ENCODE measurements around the gene KLF13. TPM values are rescaled to one million over a fixed set of nuclear protein-coding genes. Genes with fewer than 3 reads are reported as not detected.

Gene KLF13
- total RNA-seq, 1 donor from 2014 or later = 41.8 TPM

DNA sequence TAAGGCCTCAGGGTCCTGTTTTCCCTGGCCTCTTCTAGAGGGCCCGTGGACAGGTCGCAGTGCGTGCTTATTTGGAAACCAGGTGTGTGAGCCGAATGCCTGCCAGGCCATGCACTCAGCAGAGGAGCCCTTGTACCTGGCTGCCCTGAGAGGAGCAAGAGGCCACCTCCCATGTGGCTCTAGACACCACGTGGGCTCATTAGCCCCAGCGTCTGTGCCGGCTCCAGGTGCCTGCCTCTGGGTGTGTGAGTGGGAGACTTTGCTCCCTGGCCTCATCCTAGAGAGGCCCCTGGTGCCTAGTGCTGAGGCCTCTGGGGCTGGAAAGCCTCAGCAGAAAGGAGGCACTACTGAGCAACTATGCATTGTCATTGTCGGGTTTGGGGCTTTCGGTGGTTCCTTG is 50.4 kb downstream of the KLF13 start:
- DNase-seq (ENCODE audit: low spot score) = peak; percentile 14

DNA sequence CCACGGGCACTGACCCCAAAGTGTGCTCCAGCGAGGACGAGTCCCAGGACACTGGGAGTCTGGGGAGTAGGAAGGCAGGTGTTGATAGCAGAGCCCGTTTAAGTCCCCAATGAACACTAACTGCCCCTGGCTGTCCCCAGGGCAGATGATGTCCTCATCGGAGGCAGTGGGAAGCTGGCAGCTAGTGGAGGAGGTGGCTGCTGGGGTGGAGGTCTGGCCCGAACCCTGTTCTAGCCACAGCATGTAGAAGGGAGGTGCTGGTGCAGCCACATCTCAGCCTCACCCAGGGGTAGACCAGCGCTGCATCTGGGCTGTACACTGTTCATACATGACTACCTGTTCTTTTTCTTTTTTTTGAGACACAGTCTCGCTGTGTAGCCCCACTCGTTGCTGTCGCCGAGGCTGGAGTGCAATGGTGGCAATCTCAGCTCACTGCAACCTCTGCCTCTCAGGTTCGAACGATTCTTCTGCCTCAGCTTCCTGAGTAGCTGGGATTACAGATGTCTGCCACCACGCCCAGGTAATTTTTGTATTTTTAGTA is 51.8 kb downstream of the KLF13 start:
- DNase-seq (ENCODE audit: low spot score) = peak; percentile 28

DNA sequence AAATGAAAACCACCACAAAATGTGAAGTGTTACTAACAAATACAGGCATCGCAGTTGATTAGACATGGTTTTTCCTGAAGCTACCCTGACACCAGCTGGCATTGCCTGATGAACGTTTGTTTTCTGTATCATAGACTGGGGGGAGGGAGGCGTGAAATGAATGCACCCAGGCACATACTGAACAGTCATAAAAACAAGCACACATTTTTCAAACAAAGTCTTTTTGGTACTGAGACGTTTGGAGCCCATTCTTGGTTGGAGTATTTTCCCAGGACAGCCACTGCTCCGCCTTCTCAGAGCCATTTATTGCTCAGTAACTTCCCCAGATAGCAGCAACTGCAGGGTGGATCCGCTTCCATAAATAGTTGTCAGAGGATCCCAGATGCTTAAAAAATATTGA is 52.4 kb downstream of the KLF13 start:
- DNase-seq (ENCODE audit: low spot score) = no peak

DNA sequence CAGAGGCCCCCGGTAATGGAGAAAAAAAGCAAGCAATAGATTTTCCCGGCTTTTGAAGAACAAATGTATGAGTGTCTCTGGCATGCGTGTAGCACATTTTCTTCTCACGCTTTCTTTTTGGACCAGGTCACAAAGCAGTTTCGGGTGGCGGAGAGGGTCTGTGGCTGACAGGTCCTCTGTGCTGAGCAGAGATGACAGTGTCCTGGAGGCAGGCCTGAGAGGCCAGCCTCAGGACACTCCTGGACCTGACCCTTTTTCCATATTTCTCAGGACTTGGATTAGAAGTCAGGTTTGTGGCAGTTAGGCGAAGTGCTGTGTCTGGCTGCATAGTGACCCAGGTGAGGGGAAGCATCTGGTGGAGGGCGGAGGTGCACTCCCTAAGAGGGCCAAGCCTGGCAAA is 52.9 kb downstream of the KLF13 start:
- no peak for DNase-seq (ENCODE audit: low spot score)

DNA sequence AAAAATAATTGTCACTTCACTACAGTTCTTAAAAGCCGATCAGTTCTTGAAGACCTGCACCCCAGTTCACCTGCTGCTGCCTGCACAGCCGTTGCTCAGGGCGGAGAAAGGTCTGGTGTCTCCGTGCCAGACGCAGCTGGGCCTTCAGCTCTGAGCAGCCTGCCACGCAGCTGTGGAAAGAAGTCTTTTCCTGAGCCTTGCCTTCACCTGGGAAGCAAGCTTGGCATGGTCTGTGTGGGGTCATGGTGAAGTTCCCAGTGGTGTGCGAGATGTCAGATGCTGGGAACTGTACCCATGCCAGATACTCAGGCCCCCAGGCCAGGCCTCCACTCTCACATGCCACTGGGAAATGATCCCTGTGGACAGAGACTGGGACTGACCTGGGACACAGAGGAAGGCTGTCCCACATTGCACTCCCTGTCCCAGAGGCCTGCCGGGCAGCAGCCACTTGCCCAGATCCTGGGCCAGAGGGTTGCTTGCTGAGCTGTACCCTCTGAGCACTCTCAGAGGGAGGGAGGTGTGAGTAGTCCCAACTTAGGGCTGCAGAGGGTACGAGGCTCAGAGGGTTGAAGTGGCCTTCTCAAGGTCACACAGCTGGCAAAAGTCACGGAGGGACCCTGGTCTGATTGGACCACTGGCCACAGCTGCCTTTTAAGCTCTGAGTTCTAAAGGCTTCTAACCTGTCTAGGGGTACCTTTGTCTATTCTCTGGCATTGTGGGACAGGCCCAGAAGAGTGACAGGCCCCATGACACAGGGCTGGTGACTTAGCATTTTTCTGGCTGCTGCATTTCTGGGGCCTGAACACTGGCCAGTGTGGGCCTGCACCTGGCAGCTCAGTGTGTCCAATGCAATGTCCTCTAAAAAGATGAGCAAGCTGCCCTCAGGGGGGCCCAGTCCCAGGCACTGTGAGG is 55.4 kb downstream of the KLF13 start:
- no peak for DNase-seq (ENCODE audit: low spot score)

DNA sequence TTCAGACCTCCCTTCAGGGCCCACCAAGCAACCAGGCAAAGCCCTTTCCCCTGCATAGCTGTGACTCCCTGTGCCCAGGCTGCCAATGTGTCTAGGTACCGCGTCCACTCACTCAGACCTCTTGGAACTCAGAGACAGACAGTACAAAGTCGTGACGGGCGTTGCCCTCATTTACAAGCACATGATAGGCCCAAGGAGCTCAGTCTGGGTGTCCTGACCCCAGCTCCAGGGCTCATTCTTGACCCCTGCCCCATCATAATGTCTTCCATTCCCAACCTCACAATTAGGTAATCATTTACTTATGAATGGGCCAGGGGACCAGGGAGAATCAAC is 56.0 kb downstream of the KLF13 start:
- DNase-seq (ENCODE audit: low spot score) = no peak

DNA sequence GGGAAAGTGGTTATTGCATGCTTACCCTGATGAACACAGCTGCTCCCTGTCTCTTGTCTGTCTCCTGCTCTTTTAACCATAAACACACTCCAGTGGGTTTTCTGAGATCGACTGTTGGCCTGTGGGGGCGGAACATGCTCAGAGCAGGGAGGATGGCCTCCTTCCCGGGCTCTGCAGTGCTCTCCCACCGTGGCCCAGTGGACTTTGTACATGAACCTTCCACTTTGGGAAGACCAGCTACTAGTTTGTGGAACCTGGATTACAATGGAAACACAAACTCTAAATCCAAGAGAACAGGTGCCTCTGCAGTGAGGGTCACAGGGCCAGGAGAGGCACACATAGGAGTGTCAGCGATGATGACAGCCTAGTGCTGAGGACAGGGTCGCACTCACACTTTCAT is 56.5 kb downstream of the KLF13 start:
- DNase-seq (ENCODE audit: low spot score) = no peak

DNA sequence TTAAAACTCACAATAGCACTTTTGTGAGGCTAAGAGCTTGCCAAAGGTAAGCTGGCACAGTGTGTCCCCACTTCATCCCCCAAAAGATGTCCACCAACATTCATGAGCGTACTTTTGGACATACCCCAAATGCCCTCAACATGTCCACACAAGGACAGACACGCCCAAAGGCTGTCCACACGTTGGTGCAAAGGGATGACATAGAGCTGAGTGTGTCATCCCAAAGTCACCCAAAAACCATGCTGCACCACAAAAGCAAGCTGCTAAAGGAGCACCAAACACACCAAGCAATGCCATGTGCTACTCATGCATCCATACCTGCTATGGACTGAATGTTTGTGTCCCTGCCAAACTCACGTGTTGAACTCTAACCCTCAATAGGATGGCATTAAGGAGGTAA is 57.9 kb downstream of the KLF13 start:
- no peak for DNase-seq (ENCODE audit: low spot score)

DNA sequence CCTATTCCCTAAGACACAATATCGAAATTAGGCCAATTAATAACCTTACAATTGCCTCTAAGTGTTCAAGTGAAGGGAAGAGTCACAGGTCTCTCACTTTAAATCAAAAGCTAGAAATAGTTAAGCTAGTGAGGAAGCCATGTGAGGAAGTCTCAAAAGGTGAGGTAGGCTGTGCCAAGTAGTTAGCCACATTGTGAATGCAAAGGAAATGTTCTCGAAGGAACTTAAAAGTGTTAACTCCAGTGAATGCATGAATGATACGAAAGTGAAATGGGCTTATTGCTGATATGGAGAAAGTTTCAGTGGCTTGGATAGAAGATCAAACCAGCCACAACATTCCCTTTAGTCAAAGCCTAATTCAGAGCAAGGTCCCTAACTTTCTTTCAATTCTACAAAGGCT is 59.1 kb downstream of the KLF13 start:
- DNase-seq (ENCODE audit: low spot score) = no peak

DNA sequence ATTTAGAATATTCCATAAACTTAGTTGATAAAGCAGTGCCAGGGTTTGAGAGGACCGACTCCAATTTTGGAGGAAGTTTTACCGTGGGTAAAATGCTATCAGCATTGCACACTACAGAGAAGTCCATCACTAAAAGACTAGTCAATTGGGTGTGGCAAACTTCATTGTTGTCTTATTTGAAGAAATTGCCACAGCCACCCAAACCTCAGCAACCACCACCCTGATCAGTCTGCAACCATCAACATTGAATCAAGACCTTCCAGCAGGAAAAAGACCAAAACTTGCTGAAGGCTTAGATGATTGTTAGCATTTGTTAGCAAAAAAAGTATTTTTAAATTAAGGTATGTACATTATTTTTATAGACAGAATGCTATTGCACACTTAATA is 60.5 kb downstream of the KLF13 start:
- no peak for DNase-seq (ENCODE audit: low spot score)

DNA sequence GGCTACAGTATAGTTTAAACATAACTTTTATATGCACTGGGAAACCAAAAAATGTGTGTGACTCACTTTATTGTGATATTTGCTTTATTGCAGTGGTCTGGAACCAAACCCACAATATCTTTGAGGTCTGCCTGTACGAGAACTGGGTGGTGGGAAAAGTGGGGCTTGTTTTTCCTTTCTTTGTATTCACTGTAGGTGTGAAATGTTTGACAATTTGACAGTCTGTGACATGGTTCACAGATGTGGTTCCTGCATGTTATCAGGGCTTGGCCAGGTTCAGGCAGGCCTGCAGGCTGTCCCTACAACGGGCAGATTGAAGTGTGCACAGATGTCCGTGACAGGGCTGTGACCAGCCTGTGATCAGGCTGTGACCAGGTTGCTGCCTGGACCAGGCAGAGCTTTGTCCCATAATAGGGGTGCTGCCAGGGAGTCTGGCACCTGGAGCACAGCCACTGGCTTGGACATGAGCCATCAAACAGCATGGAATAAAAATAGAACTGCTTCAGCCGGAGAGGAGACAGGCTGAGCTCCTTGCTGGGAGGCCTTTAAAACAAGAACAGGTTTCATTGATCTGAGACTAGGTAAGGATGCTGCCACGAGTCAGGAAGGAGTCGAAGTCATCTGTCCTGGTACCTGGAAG is 61.0 kb downstream of the KLF13 start:
- DNase-seq (ENCODE audit: low spot score) = no peak

DNA sequence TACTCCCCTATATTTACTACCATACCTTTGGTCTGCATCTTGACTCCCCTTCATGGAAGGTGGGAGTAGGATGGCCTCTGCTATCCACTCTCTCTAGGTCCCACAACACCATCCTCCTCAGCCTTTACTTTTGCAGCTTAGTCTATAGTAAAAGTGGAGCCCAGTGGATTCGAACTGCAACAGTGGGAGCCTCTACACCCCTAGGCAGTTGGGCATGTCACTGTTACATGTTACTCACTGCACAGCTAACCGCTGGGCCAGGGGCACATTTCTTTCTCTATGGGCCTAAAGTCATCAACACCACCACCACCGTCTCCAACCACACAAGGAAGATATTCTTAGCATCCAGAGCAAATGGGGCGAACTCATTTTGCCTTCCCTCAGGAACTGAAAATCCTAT is 62.9 kb downstream of the KLF13 start:
- no peak for DNase-seq (ENCODE audit: low spot score)

DNA sequence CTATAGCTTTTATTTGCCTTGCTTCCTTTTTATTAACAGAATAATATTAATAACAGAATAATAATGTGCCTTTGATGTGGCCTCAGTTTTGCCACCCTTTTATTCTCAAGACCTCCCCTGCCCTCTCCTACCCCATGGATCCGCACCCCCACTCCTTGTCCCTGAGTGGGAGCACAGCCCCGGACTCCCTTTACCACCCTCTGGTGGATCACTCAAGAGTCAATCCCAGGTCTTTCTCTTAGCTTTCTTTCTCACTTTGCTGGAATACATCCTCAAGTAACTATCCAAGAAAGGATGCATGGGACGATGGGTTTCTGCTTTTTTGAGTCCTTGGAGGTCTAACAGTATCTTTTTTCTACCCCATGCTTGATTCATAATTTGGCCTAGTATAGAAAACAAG is 63.4 kb downstream of the KLF13 start:
- no peak for DNase-seq (ENCODE audit: low spot score)

DNA sequence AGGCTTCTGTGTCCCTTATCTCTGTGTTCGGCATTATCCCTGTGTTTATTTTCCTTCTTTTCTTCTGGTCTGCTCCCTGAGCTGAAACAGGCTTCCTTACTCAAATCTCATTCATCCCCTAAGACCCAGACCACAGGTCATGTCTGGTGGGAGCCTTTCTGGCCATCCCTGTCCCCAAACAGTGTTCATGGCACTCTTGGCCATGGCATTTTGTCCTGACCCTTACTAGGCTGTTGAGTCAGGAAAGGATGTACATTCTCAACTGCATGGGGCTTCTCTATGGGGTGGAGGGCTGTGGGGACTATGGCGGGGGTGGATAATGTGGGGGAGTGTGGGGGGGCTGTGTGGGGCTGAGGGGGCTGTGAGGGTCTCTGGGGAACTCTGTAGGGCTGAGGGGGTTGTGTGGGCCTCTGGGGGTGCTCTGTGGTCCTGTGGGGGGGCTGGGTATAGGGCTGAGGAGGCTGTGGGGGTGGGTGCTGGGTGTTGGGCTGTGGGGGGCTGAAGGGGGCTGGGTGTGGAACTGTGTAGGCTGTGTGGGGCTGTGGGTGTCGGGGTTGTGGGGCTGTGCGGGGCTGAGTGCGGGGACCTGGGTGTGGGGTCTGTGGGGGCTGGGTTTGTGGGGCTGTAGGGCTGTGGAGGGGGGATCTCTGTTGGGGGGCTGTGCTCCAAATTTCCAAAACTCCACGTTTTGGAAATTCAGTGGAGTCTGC is 64.3 kb downstream of the KLF13 start:
- DNase-seq (ENCODE audit: low spot score) = no peak

DNA sequence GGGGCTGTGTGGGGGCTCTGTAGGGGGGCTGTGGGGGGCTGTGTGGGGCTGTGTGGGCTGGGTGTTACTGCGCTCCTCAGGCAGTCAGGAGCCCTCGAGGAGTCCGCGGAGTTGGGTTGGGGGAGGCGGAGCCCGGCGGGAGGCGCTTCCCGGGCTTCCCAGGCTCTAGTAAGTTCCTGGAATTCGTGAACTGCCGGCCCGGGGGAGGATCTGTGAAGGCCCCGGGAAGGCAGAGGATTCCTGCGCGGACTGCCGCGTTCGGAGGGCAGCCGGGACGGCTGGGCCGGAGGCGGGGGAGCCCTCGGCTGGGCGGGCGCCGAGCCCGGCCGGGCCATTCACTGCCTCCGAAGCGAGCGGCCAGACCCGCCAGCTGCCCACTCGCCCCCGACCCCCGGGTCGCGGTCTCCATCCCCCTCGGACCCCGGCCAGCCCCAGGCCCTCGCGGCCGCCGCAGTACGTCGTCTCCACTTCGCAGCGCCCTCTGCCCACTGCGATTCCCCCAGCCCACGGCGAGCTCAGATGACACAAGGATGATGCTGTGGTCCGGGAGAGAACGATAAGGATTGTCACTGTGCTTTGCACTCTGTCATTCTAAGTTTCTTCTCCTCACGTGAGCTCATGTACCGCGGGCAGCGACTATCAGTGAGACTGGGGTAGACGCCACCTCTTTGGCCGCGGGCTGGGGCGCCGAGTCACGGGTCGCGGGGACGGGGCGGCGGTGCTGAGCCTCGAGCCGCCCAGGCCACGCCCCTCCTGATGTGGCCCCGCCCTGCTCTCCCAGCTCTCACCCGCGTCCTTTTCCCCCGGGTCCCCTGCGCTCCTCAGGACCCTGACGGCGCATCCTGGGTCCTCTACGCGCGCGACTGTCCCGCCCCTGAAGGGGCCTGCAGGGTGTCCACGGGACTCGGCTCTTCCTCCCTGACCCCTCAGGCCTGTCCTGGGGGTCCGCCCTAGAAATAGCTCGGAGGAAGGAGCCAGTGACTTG is 65.3 kb downstream of the KLF13 start:
- peak; percentile 92 for DNase-seq (ENCODE audit: low spot score)

DNA sequence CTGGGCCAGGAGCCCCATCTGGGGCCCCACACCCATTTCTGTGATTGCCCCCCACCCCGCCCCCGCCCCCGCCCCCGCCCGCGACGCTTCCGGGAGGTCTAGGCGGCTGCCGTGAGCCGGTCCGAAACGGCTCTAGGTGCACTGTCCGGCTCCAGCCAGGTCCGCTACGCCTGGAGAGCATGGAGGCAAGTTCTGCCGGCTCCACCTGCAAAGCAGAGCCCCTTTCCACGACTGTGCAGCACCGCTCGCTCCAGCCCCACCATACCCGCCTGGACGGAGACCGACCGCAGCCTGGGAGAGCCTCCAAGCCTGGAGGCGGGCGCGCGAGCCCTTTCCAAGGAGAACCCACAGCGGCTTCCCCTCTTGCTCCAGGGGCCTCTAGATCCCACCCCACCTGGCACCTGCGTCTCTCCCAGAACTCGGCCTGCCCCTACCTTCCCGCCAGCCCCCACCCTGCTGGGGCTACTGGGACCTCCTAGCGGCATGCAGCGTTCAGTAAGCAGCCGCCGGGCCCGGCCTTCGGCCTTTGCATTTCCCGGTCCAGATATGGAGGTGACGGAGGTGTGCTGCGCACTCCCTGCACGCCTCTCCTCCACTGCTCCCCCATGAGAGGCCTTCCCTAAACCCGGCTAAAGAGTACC is 66.2 kb downstream of the KLF13 start:
- no peak for DNase-seq (ENCODE audit: low spot score)

DNA sequence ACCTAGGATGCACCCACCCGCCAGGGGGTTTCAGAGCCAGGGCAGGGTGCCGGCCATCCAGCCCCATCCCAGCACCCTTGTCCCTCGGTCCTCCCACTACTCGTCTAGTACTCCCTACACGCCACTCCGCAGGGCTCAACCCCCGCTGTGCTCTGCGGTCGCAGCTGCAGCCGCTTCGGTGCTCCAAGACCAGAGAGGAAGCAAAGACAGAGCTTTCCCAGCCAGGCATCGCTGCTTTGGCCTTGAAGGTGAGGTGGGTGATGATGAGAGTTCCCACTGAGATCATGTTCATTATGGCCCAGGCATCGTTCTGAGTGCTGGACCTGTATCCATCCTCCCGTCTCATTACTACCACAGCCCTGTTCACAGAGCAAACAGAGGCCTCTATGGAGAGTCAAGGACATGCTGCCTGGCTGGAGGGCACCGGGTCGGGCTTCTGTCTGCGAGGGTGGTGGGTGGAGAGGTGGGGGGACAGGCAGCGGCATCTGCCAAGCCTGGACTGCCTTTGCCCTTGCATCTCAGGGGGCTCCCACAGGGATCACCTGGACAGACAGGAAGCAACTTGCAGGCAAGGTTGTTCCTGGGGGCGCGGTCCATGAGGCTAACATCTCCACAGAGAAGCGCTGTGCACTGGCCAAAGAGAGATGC is 66.9 kb downstream of the KLF13 start:
- no peak for DNase-seq (ENCODE audit: low spot score)

DNA sequence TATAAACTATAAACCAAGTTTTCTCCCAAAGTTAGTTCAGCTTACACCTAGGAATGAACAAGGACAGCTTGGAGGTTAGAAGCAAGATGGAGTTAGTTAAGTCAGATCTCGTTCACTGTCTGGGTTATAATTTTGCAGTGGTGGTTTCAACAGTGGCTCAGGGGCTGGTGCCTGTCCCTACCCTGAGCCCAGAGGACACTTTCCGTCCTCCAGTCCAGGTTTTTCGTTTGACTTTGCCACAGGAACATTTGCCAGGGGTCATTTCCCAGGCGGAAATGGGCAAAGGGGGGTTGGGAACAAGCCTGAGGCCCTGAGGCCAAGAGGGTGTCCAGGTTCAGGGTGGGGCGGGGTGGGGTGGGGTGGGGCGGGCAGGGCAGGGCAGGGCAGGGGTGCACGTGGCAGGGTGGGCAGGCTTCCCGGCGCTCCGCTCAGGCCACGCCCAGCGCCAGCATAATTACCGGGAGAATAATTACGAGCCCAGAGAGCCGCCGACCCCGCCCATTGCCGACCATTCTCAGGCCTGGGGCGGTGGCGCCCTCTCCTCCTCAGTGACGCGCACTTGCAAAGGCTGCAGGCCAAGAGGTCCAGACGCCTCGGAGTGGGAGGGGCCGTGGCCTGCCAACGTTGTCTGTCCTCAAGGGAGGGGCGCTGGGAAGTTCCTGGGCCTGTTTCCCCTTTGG is 70.4 kb downstream of the KLF13 start:
- peak; percentile 91 for DNase-seq (ENCODE audit: low spot score)
